HUDEP-2 (cell line): ENCODE measurements around the gene HTR2C.

Experiments
- DNase-seq, 76 experiments: peaks; one replicate each; lab custom pipeline; 2025; ENCODE audit not compliant: unreplicated experiment in 76 of 76; lab: John Stamatoyannopoulos, UW

HTR2C gene

GRCh38 chrX:114952696-114953095, 368.8 kb downstream of the HTR2C start:
- no peak for DNase-seq
